Measurements from ENCODE around the gene ITPK1.

Gene ITPK1

DNA sequence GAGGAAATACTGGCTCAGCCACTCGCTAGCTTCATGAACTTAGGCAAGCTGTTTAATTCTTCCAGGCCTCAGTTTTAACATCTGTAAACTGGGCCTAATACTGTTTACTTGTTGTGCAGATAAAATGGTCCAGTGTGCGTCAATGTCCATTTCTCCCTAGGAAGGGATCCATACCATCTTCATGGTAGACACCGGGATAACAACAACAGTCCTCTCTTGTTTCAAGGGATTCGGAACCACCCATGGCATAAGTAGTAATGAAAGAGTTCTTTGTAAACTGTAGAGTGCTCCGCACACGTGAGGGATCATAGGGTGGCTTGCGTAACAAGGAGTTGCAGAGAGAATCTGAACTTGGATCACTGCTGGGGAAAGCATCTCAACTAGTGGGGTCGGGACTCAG is 210.1 kb downstream of the ITPK1 start:
- TF ChIP-seq GLIS3 (CRISPR knock-in tag; IDR thresholded peaks at IDR 0.05) = no peak
- no peak for TF ChIP-seq ZC3H10 (CRISPR knock-in tag; IDR thresholded peaks at IDR 0.05)
- TF ChIP-seq CSRNP3 (CRISPR knock-in tag; IDR thresholded peaks at IDR 0.05) = no peak
- no peak for ATAC-seq

DNA sequence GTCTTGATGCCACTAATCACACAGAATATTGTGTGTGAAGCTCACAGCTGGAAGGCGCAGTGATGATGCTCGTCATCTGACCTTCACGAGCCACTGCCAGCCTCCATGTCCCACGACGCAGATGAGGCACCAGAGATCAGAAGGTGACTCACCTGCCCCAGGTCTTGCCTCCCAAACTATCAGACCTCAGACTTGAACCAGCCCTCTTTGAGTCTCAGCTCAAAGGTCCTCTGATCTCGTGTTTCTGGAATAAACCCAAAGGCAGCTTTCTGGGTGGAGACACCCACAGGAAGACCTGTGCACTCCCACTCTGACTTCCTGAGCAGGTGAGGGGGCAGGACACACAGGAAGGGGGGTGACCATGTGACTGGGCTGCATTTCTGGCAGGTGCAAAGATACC is 212.4 kb downstream of the ITPK1 start:
- TF ChIP-seq ZNF565 (CRISPR knock-in tag; conservative IDR thresholded peaks at IDR 0.05; ENCODE audit: low read depth) = no peak
- TF ChIP-seq POU6F1 (CRISPR knock-in tag; IDR thresholded peaks at IDR 0.05; ENCODE audit: borderline replicate concordance, low read depth) = no peak
- TF ChIP-seq, protein P1, sequence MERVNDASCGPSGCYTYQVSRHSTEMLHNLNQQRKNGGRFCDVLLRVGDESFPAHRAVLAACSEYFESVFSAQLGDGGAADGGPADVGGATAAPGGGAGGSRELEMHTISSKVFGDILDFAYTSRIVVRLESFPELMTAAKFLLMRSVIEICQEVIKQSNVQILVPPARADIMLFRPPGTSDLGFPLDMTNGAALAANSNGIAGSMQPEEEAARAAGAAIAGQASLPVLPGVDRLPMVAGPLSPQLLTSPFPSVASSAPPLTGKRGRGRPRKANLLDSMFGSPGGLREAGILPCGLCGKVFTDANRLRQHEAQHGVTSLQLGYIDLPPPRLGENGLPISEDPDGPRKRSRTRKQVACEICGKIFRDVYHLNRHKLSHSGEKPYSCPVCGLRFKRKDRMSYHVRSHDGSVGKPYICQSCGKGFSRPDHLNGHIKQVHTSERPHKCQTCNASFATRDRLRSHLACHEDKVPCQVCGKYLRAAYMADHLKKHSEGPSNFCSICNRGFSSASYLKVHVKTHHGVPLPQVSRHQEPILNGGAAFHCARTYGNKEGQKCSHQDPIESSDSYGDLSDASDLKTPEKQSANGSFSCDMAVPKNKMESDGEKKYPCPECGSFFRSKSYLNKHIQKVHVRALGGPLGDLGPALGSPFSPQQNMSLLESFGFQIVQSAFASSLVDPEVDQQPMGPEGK (CRISPR knock-in tag; IDR thresholded peaks at IDR 0.05; ENCODE audit: borderline replicate concordance) = no peak
- no peak for TF ChIP-seq TCF4 (CRISPR knock-in tag; IDR thresholded peaks at IDR 0.05; ENCODE audit: borderline replicate concordance)
- ATAC-seq = no peak

DNA sequence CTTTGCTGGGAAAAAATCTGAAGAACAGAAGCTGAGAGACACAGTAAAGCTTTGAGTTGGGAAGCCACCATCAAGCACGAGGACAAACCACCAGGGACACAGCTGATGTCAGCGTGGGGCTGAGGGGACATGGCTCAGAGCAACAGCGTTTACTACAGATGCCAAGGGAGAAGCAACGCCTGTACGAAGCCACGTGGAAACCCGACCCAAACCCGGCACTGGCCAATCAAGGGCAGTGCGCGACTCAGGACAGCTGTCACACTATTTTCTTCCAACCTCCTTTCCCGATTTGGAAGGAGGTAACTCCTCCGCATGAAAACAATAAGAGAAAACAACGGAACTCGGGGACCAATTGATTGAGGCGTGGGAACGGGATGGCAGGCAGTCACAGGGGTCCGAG is 213.0 kb downstream of the ITPK1 start:
- TF ChIP-seq SNAI2 (CRISPR knock-in tag; IDR thresholded peaks at IDR 0.05) = no peak
- no peak for TF ChIP-seq CSDC2 (CRISPR knock-in tag; IDR thresholded peaks at IDR 0.05)
- TF ChIP-seq ZNF8 (CRISPR knock-in tag; IDR thresholded peaks at IDR 0.05) = no peak
- no peak for TF ChIP-seq PPARA (CRISPR knock-in tag; IDR thresholded peaks at IDR 0.05; ENCODE audit: borderline replicate concordance)
- TF ChIP-seq ZFP3 (CRISPR knock-in tag; IDR thresholded peaks at IDR 0.05) = no peak
- TF ChIP-seq ZNF565 (CRISPR knock-in tag; conservative IDR thresholded peaks at IDR 0.05; ENCODE audit: low read depth) = no peak
- TF ChIP-seq BACH2 (CRISPR knock-in tag; IDR thresholded peaks at IDR 0.05; ENCODE audit: borderline replicate concordance) = no peak
- TF ChIP-seq ZFP30 (CRISPR knock-in tag; IDR thresholded peaks at IDR 0.05) = no peak
- no peak for ATAC-seq

DNA sequence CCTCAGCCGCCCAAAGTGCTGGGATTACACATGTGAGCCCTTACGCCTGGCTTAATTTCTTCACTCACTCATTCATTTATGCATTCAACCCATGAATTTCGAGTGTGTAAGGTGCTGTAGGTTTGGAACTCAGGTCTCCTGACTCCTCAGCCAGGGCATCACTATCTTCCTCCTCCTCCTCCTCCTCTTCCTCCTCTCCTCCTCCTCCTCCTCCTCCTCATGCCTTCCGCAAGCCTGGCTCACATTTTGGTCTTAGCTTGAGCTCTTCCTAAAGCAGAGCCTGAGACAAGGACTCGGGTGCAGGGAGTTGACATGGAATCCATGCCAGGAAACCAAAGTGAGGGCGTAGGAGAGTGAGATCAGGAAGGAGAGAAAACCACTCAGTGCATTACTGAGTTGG is 213.5 kb downstream of the ITPK1 start:
- no peak for ATAC-seq
- no peak for TF ChIP-seq BACH2 (CRISPR knock-in tag; IDR thresholded peaks at IDR 0.05; ENCODE audit: borderline replicate concordance)
- TF ChIP-seq PPARA (CRISPR knock-in tag; IDR thresholded peaks at IDR 0.05; ENCODE audit: borderline replicate concordance) = no peak

DNA sequence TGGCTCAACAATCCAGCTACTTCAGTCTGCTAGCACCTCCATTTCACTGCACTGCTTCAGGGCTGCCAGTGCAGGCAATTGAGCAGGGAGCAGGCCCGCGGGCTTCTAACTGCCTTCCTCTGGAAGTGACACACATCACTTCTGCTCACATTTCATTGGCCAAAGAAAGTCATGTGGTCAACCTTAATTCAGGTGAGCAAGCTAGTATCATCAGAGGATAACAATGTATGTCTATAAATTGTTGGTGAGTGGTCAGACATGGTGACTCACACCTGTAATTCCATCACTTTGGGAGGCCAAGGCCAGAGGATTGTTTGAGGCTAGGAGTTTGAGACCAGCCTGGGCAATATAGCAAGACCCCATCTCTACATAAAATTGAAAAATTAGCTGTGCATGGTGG is 215.1 kb downstream of the ITPK1 start:
- ATAC-seq = no peak

GRCh38 chr14:92898566-92899131 is 217.1 kb downstream of the ITPK1 start:
- TF ChIP-seq BACH2 (CRISPR knock-in tag; IDR thresholded peaks at IDR 0.05; ENCODE audit: borderline replicate concordance) (no peak), TCF4 (CRISPR knock-in tag; IDR thresholded peaks at IDR 0.05; ENCODE audit: borderline replicate concordance) (no peak), ZNF70 (CRISPR knock-in tag; IDR thresholded peaks at IDR 0.05) (peak; percentile 72; the same call in 1 of the 2 replicates)
- ATAC-seq = no peak

More for the DNA sequence above, 215.1 kb downstream of the ITPK1 start:
- TF ChIP-seq ZFP3 (CRISPR knock-in tag; IDR thresholded peaks at IDR 0.05) = no peak

DNA sequence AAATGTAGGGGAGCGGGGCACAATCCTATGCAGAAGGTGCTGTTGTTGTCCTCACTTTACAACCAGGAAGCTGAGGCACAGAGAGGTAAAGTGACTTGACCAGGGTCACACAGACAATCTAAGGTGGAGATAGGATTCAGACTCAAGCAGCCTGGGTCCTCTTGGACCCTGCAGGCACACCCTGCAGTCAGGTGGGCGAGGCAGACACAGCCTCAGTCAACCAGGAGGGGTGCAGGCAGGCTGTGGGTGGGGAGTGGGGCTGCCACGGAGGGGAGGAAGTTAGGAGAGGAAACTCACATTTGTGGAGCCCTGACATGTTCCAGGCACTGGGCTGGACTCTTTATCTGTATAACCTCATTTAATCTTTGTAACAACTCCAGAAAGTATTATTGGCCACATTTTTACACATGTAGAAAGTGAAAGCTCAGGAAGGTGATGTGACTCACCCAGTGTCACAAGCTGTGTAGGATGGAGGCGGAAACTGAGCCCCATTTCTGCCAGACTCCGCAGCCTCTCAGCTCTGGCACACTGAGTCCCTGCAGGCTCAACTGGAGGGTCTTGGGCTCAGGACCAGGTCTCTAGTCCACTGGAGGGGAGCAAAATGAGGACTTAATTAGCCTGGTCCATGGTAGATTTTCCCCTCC is 217.7 kb downstream of the ITPK1 start:
- TF ChIP-seq ESRRG (CRISPR knock-in tag; IDR thresholded peaks at IDR 0.05) (no peak), SNAI2 (CRISPR knock-in tag; IDR thresholded peaks at IDR 0.05) (no peak), BACH2 (CRISPR knock-in tag; IDR thresholded peaks at IDR 0.05; ENCODE audit: borderline replicate concordance) (no peak), CSRNP3 (CRISPR knock-in tag; IDR thresholded peaks at IDR 0.05) (no peak), ZNF70 (CRISPR knock-in tag; IDR thresholded peaks at IDR 0.05) (no peak; the same call in 1 of the 2 replicates), GLIS3 (CRISPR knock-in tag; IDR thresholded peaks at IDR 0.05) (no peak), RARB (CRISPR knock-in tag; IDR thresholded peaks at IDR 0.05) (no peak), OSR1 (CRISPR knock-in tag; IDR thresholded peaks at IDR 0.05) (no peak)
- no peak for ATAC-seq
